Melanocyte of skin (primary cell): ENCODE measurements around the gene THBS1. TPM values are rescaled to one million over a fixed set of nuclear protein-coding genes. Genes with fewer than 3 reads are reported as not detected.

Experiments used
- total RNA-seq, 2 donors: library from RNA; depleted of rRNA; stranded (reverse); fragments of >200 nt; gene quantifications; 2 replicates each; pipeline ENCODE4 v1.2.3, GENCODE V29; 2012

Gene THBS1
- 10 to 100 TPM in 1 of 2 donors, 1 to 10 TPM in 1; 3.1 to 12.7 TPM for total RNA-seq

GRCh38 chr15:39580485-39581241, at the start of gene THBS1:
Gene THBS1, plus strand, starts transcription at chr15:39581079. Its CDS starts 779 bp downstream, at chr15:39581858.

Other genes with a start within 250 kb of the THBS1 start
- gene FSIP1, start 201.8 kb downstream of the THBS1 start, total RNA-seq = 1 to 10 TPM; 1.0 to 1.3 TPM